GM12878 (cell line): ENCODE data around the gene MMP15. TPM values are rescaled to one million over a fixed set of nuclear protein-coding genes. Genes with fewer than 3 reads are reported as not detected.

Experiments used
- ATAC-seq: fragments of 200-7000 bp; cut with Tn5 transposase; 3 replicates; pipeline ENCODE4 v1.9.1; 2020; ENCODE audit warnings: mild to moderate bottlenecking, moderate library complexity
- BruUV-seq: library from RNA; stranded (reverse); fragments of 400-500 nt; replicated peaks from 2 replicates; lab custom pipeline; 2021; lab: Mats Ljungman, UMichigan
- CTCF ChIA-PET: fragments of 300-600 bp; sonication (Branson Sonifier 250); formaldehyde crosslinking; extraction: SDS; loops from one replicate; lab custom pipeline; 2021; ENCODE audit warnings: inconsistent platforms; lab: Yijun Ruan, JAX
- POLR2A ChIA-PET: fragments of 350-600 bp; formaldehyde crosslinking; extraction: SDS; loops from one replicate; lab custom pipeline; 2021; ENCODE audit warnings: inconsistent platforms; lab: Charles Lee
- RAD21 ChIA-PET: fragments of 300-600 bp; sonication (Branson Sonifier 250); formaldehyde crosslinking; loops from one replicate; lab custom pipeline; 2023; ENCODE audit warnings: antibody characterized with exemption; ENCODE audit not compliant: unreplicated experiment; lab: Charles Lee
- SMC1A ChIA-PET: fragments of 300-600 bp; sonication (Branson Sonifier 250); formaldehyde crosslinking; loops from one replicate; lab custom pipeline; 2023; ENCODE audit not compliant: unreplicated experiment, uncharacterized antibody; lab: Charles Lee
- DNase-seq: peaks from one replicate; pipeline ENCODE4 v3.0.0-alpha.2; 2011; ENCODE audit warnings: low read depth, low spot score
- FAIRE-seq: peaks from 3 replicates; lab custom pipeline; 2011; peaks lifted over from hg19 to GRCh38; lab: Jason Lieb, UNC
- H2AFZ ChIP-seq: 2 replicates; pipeline ENCODE4 v1.6.0; 2011; ENCODE audit warnings: low read depth, low read length, control low read depth; ENCODE audit not compliant: control insufficient read depth
- H3K27ac ChIP-seq: 2 replicates; pipeline ENCODE4 v1.5.1; 2011; ENCODE audit warnings: control low read depth; ENCODE audit not compliant: control insufficient read depth, insufficient read depth
- H3K27me3 ChIP-seq, 2 experiments: replicated peaks in 1 of 2; 2 replicates each; pipeline versions ENCODE4 v1.6.0 to v1.6.1; 2011; ENCODE audit warnings: low read length in 1 of 2; ENCODE audit not compliant: control insufficient read depth in 2 of 2, insufficient read depth in 2 of 2
- H3K36me3 ChIP-seq, 2 experiments: 2 replicates each; pipeline ENCODE4 v1.5.1; 2011; ENCODE audit warnings: low read length in 1 of 2; ENCODE audit not compliant: control insufficient read depth in 2 of 2, insufficient read depth in 2 of 2
- H3K4me1 ChIP-seq: 2 replicates; pipeline ENCODE4 v1.6.1; 2011; ENCODE audit warnings: mild to moderate bottlenecking, low read length, moderate library complexity, mixed read lengths; ENCODE audit not compliant: control insufficient read depth, insufficient read depth
- H3K4me2 ChIP-seq: 2 replicates; pipeline ENCODE4 v1.6.0; 2011; ENCODE audit warnings: control low read depth; ENCODE audit not compliant: control insufficient read depth, insufficient read depth
- H3K4me3 ChIP-seq: fragments of 200-600 bp; sonication (generic); 2 replicates; pipeline ENCODE4 v1.5.1; 2016
- H3K79me2 ChIP-seq: 2 replicates; pipeline ENCODE4 v1.6.0; 2011; ENCODE audit warnings: low read length; ENCODE audit not compliant: control insufficient read depth, insufficient read depth
- H3K9ac ChIP-seq: 2 replicates; pipeline ENCODE4 v1.8.0; 2011; ENCODE audit warnings: low read length, control low read depth, mixed read lengths; ENCODE audit not compliant: control insufficient read depth, insufficient read depth
- H3K9me3 ChIP-seq: replicated peaks from 3 replicates; pipeline ENCODE4 v1.5.1; 2011; ENCODE audit warnings: mild to moderate bottlenecking, low read length; ENCODE audit not compliant: control insufficient read depth, insufficient read depth
- H4K20me1 ChIP-seq: 2 replicates; pipeline ENCODE4 v1.6.0; 2011; ENCODE audit not compliant: control insufficient read depth, insufficient read depth
- BMI1 ChIP-seq: fragments of 450-650 bp; IDR thresholded peaks from 2 replicates; pipeline ENCODE4 v1.6.1; 2016; ENCODE audit warnings: mild to moderate bottlenecking, moderate library complexity, borderline replicate concordance
- CBX3 ChIP-seq: fragments of 200-600 bp; sonication (generic); IDR thresholded peaks from 2 replicates; pipeline ENCODE4 v1.6.1; 2016; ENCODE audit warnings: low read depth, borderline replicate concordance
- CEBPZ ChIP-seq: fragments of 150-350 bp; IDR thresholded peaks from 2 replicates; pipeline ENCODE4 v1.6.1; 2016; ENCODE audit warnings: low read depth, low read length
- IKZF2 ChIP-seq, 2 experiments: fragments of 450-650 bp; IDR thresholded peaks; 2 replicates each; pipeline ENCODE4 v1.6.1; 2017; ENCODE audit warnings: mild to moderate bottlenecking in 2 of 2, moderate library complexity in 2 of 2
- KDM1A ChIP-seq: fragments of 200-600 bp; sonication (generic); IDR thresholded peaks from 2 replicates; pipeline ENCODE4 v1.6.1; 2016; ENCODE audit warnings: borderline replicate concordance
- NR2F1 ChIP-seq: fragments of 450-650 bp; conservative IDR thresholded peaks from 2 replicates; pipeline ENCODE4 v1.6.1; 2017; ENCODE audit warnings: mild to moderate bottlenecking
- RBBP5 ChIP-seq: fragments of 200-600 bp; sonication (generic); conservative IDR thresholded peaks from 2 replicates; pipeline ENCODE4 v1.6.1; 2016
- SMAD1 ChIP-seq: fragments of 450-650 bp; IDR thresholded peaks from 2 replicates; pipeline ENCODE4 v1.6.1; 2018; ENCODE audit warnings: mild to moderate bottlenecking, low read depth; ENCODE audit not compliant: partially characterized antibody
- SUPT20H ChIP-seq: IDR thresholded peaks from 2 replicates; pipeline ENCODE4 v1.6.1; 2011; ENCODE audit warnings: low read depth, mild to moderate bottlenecking, low read length, moderate library complexity, borderline replicate concordance; ENCODE audit not compliant: control insufficient read depth
- WRNIP1 ChIP-seq: IDR thresholded peaks from 2 replicates; pipeline ENCODE4 v1.6.1; 2011; ENCODE audit warnings: low read depth, low read length, improper control_type of control experiment, borderline replicate concordance
- ZNF592 ChIP-seq: fragments of 450-650 bp; IDR thresholded peaks from 2 replicates; pipeline ENCODE4 v1.6.1; 2017; ENCODE audit warnings: mild to moderate bottlenecking, moderate library complexity
- WGBS: methylation state at CpG from one replicate; pipeline ENCODE4 v1.1.6; 2016; ENCODE audit warnings: low lambda C conversion rate; ENCODE audit not compliant: insufficient replicate concordance, insufficient coverage; ENCODE audit errors: missing lambda C conversion rate; 5-methylcytosine and 5-hydroxymethylcytosine counted together
- in situ Hi-C: fragments of 300-500 bp; cut with MboI; formaldehyde crosslinking; loops from 9 replicates; pipeline ENCODE4 v1.14.3; 2018; ENCODE audit warnings: mixed read lengths
- intact Hi-C: fragments of 100-400 bp; cut with micrococcal nuclease; formaldehyde crosslinking; loops from one replicate; pipeline ENCODE4 v1.14.2; 2022; ENCODE audit not compliant: unreplicated experiment
- polyA plus RNA-seq, 11 experiments: library from polyadenylated mRNA; depleted of rRNA in 4 of 11; unstranded in 6 of 11; stranded (reverse) in 5 of 11; fragments of >200 nt; fragmentation: Nextera tagmentation in 4 of 11; fragmentation: Illumina TruSeq in 1 of 11; extraction: Ambion mirVana in 4 of 11; extraction: Trizol in 1 of 11; gene quantifications; 1 replicate in 1 of 11; 2 replicates in 10 of 11; pipeline versions ENCODE4 v1.2.1 to v1.2.3, GENCODE V29; 2011 to 2016; ENCODE audit warnings: inconsistent platforms in 2 of 11, missing spikeins in 2 of 11, low read depth in 1 of 11
- total RNA-seq, 4 experiments: library from RNA; depleted of rRNA in 3 of 4; stranded (reverse); fragments of >200 nt in 3 of 4; fragmentation: Illumina TruSeq in 1 of 4; extraction: Trizol in 1 of 4; gene quantifications; 2 replicates each; pipeline versions ENCODE4 v1.2.1 to v1.2.3, GENCODE V29; 2013 to 2021

The MMP15 gene
- total and polyA plus RNA-seq, 10 of the 15 experiments (the other 5 are each of a cell fraction or from before 2014, with no cell fraction given) = 0.08 to 0.56 (median 0.10) TPM; not detected in 7

DNA sequence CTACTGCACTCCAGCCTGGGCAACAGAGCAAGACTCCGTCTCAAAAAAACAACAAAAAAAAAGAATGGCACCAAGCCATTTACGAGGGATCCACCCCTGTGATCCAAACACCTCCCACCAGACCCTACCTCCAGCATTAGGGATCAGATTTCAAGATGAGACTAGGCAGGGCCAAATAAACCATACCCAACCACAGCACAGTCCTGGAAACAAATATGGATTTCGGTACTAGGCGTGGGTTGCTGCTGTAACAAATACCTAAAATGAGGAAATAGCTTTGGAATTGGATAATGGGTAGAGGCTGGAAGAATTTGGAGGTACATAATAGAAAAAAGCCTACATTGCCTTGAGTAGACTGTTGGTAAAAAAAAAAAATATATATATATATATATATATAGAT, 49.1 kb downstream of the MMP15 start:
- no peaks in the 10 kb centered on the region for H4K20me1 ChIP-seq
- no peak for FAIRE-seq
- H3K27ac ChIP-seq = no peak overlapping the region
- TF ChIP-seq RBBP5 (no peak), ZNF592 (no peak), NR2F1 (no peak), IKZF2 (IDR thresholded peaks at IDR 0.05) (no peak), BMI1 (no peak), CEBPZ (no peak), KDM1A (no peak), CBX3 (no peak), SMAD1 (no peak), WRNIP1 (no peak), SUPT20H (no peak)
- TF ChIP-seq, all 136 proteins: peak for 0
- H2AFZ ChIP-seq = no peak overlapping the region
- ChIA-PET POLR2A (no interaction called here), CTCF (no interaction called here), RAD21 (no interaction called here), SMC1A (no interaction called here)
- H3K4me3 ChIP-seq = no peak overlapping the region
- H3K27me3 ChIP-seq = no peaks in the 10 kb centered on the region
- intact Hi-C loops = no loop called here
- H3K4me2 ChIP-seq = no peak overlapping the region
- H3K4me1 ChIP-seq = no peaks in the 10 kb centered on the region
- no peak for DNase-seq
- no peaks in the 10 kb centered on the region; the same call in 1 of the 3 replicates for H3K9me3 ChIP-seq
- in situ Hi-C loops = no loop called here
- no TSS peak for BruUV-seq
- no peaks in the 10 kb centered on the region for H3K79me2 ChIP-seq
- ATAC-seq = no peak
- H3K9ac ChIP-seq = no peak overlapping the region
- no peaks in the 10 kb centered on the region for H3K36me3 ChIP-seq
- WGBS = 38% methylated on average over 4 of the region's 4 CpGs
